Kidney (tissue), 14 donors: ENCODE measurements around the gene BTBD9. TPM values are rescaled to one million over a fixed set of nuclear protein-coding genes. Genes with fewer than 3 reads are reported as not detected.

Source experiments
- DNase-seq, 5 donors: peaks; one replicate each; pipeline ENCODE4 v3.0.0-alpha.2; 2013 to 2020
- FAIRE-seq: peaks from 2 replicates; lab custom pipeline; 2012; peaks lifted over from hg19 to GRCh38; lab: Jason Lieb, UNC
- H3K27ac ChIP-seq, 2 donors: one replicate each; pipeline ENCODE4 v1.7.0; 2013; ENCODE audit warnings: low read depth in 2 of 2, low read length in 2 of 2, inconsistent platforms in 1 of 2
- H3K27me3 ChIP-seq: one replicate; pipeline ENCODE4 v1.7.1; 2013; ENCODE audit warnings: low read length, inconsistent platforms; ENCODE audit not compliant: control insufficient read depth, insufficient read depth
- H3K36me3 ChIP-seq, 3 donors: one replicate each; pipeline versions ENCODE4 v1.7.0 to v1.7.1; 2013; ENCODE audit warnings: low read length in 3 of 3, control low read depth in 1 of 3, inconsistent platforms in 1 of 3; ENCODE audit not compliant: insufficient read depth in 3 of 3, control insufficient read depth in 2 of 3
- H3K4me1 ChIP-seq, 3 donors: one replicate each; pipeline versions ENCODE4 v1.7.0 to v1.7.1; 2013; ENCODE audit warnings: low read length in 3 of 3, inconsistent platforms in 1 of 3, low read depth in 1 of 3; ENCODE audit not compliant: control insufficient read depth in 2 of 3, insufficient read depth in 2 of 3
- H3K4me3 ChIP-seq, 3 donors: one replicate each; pipeline versions ENCODE4 v1.7.0 to v1.8.1; 2013; ENCODE audit warnings: low read length in 3 of 3, control low read depth in 1 of 3, inconsistent platforms in 1 of 3
- H3K9ac ChIP-seq, 3 donors: one replicate each; pipeline versions ENCODE4 v1.7.0 to v1.7.1; 2013; ENCODE audit warnings: low read length in 3 of 3, control low read depth in 1 of 3, inconsistent platforms in 1 of 3
- H3K9me3 ChIP-seq, 3 donors: one replicate each; pipeline versions ENCODE4 v1.7.0 to v1.7.1; 2013; ENCODE audit warnings: low read length in 3 of 3, control low read depth in 1 of 3, inconsistent platforms in 1 of 3; ENCODE audit not compliant: control insufficient read depth in 2 of 3, insufficient read depth in 1 of 3
- intact Hi-C: fragments of 100-400 bp; cut with DNase I; formaldehyde crosslinking; loops from one replicate; pipeline ENCODE4 v1.11.1; 2022
- polyA plus RNA-seq: library from polyadenylated mRNA; stranded (reverse); fragments of 350-450 nt; fragmentation: Illumina TruSeq; extraction: RNeasy Lipid Tissue Mini Kit (QIAGEN cat#74804); gene quantifications from one replicate; pipeline ENCODE4 v1.2.3, GENCODE V29; 2014; ENCODE audit warnings: low read depth, low replicate concordance; ENCODE audit not compliant: insufficient read depth
- total RNA-seq: library from RNA; stranded (reverse); fragmentation: NEBNext Ultra II Directional; extraction: Animal tissue kit (Norgen Biotek cat#: 25700); gene quantifications from one replicate; pipeline ENCODE4 v1.2.1, GENCODE V29; 2021
- TF ChIP-seq, protein P1 (sequence below): IDR thresholded peaks from 3 replicates; pipeline ENCODE4 v1.5.1; 2012; ENCODE audit warnings: mild to moderate bottlenecking, moderate library complexity, borderline replicate concordance; ENCODE audit not compliant: insufficient read depth; ENCODE audit errors: extremely low read depth
- donor health status: control.
- donor health status: control.
- donor health status: control.
- donor health status: control.
- donor health status: control.
- donor health status: DM: yes; HTN: yes; CAD: no.
- donor health status: Normal renal cell carcinoma (clear cell type).

BTBD9 gene
- total and polyA plus RNA-seq, 2 donors from 2014 or later = 4.2 to 29.9 TPM

DNA sequence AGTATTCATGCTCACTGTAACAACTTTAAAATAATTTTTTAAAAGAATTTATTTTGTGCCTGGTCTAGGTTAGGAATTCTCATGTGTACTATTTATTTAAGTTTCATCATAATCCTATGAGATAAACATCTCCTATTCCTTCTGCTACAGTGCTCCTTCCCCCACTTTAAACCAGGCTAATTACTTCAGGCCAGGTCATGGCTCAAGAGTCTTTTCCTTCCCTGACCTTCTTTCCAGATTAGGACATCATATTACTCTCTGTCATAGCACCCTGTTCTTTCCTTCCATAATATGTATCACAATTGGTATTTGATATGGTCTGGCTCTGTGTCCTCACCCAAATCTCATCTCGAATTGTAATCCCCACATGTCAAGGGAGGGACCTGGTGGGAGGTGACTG, 239.0 kb downstream of the BTBD9 start:
- no peak overlapping the region for H3K27ac ChIP-seq

DNA sequence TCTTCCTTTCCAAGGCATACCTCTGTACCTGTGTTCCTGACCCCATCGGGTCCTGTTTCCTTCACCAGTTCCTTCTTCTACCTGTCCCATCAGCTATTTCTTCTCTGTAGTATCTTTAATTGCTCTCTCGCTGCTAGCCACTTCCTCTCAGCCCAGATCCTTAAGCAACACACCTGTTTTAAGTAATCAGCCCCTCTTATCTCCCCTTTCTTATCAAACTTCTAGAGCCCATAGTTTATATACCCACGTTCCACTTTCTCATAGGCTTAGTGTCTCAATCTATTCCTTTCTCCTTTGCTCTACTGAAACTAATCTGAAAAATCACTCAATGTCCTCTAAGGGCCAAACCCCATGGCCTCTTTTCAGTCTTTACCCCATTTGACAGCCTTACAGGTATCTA, 239.6 kb downstream of the BTBD9 start:
- no peak overlapping the region for H3K4me3 ChIP-seq
- intact Hi-C loops = no loop called here
- no peak overlapping the region for H3K27ac ChIP-seq
- peaks cover 0 to 7% (median 6%) of the 10 kb centered on the region in 3 donors for H3K4me1 ChIP-seq
- H3K9me3 ChIP-seq = no peaks in the 10 kb centered on the region
- no peaks in the 10 kb centered on the region for H3K36me3 ChIP-seq
- DNase-seq = no peak
- TF ChIP-seq, protein P1, sequence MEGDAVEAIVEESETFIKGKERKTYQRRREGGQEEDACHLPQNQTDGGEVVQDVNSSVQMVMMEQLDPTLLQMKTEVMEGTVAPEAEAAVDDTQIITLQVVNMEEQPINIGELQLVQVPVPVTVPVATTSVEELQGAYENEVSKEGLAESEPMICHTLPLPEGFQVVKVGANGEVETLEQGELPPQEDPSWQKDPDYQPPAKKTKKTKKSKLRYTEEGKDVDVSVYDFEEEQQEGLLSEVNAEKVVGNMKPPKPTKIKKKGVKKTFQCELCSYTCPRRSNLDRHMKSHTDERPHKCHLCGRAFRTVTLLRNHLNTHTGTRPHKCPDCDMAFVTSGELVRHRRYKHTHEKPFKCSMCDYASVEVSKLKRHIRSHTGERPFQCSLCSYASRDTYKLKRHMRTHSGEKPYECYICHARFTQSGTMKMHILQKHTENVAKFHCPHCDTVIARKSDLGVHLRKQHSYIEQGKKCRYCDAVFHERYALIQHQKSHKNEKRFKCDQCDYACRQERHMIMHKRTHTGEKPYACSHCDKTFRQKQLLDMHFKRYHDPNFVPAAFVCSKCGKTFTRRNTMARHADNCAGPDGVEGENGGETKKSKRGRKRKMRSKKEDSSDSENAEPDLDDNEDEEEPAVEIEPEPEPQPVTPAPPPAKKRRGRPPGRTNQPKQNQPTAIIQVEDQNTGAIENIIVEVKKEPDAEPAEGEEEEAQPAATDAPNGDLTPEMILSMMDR = no peak
- FAIRE-seq = no peak
- H3K27me3 ChIP-seq = no peaks in the 10 kb centered on the region
- no peak overlapping the region for H3K9ac ChIP-seq

More for the DNA sequence above, 239.0 kb downstream of the BTBD9 start:
- peaks cover 0 to 7% (median 6%) of the 10 kb centered on the region in 3 donors for H3K4me1 ChIP-seq
- no peak overlapping the region for H3K9ac ChIP-seq
- no peaks in the 10 kb centered on the region for H3K9me3 ChIP-seq
- intact Hi-C loops = no loop called here
- DNase-seq (no peak), FAIRE-seq (no peak)
- no peaks in the 10 kb centered on the region for H3K27me3 ChIP-seq
- H3K36me3 ChIP-seq = no peaks in the 10 kb centered on the region
- TF ChIP-seq, protein P1 = no peak
- no peak overlapping the region for H3K4me3 ChIP-seq

DNA sequence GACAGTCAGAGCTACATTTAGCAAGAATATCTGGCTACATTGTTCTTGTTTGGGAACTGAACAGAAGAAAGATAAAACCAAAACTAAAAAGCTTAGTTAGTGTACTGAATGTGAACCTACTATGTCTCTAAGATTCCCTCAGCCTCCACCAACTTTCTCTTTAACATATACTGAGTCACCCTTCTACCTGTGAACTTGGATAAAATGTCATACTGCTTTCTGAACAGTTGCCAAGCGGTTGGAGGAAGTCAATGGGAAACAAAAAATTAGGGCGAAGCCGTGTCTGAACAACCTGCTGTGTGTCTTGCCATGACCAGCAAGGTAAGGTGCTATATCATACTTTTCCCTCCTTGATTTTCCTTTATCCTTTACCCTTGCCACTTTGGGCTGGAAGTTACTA, 243.5 kb downstream of the BTBD9 start:
- no peak overlapping the region for H3K4me3 ChIP-seq
- H3K9me3 ChIP-seq = no peaks in the 10 kb centered on the region
- H3K27me3 ChIP-seq = no peaks in the 10 kb centered on the region
- H3K27ac ChIP-seq = no peak overlapping the region
- FAIRE-seq (no peak), DNase-seq (no peak)
- intact Hi-C loops = no loop called here
- no peaks in the 10 kb centered on the region for H3K4me1 ChIP-seq
- H3K9ac ChIP-seq = no peak overlapping the region
- no peaks in the 10 kb centered on the region for H3K36me3 ChIP-seq
- TF ChIP-seq, protein P1 = no peak

DNA sequence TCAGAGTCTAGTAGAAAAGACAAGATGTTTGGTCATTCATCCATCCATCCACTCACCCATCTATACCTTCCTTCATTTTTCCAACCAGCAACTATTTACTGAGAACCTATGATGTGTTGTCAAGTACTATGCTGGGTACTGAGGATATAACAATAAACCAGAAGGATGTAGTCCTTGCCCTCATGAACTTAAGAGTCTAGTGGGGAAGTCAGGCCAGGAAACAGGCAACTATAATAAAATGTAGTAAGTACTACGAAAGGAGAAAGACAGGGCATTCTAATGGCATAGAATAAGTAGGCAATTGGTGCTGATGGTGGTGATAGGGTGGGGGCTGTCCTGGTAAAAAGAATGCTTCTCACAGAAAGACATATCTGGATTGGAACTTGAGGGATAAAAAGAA, 245.7 kb downstream of the BTBD9 start:
- intact Hi-C loops = no loop called here
- FAIRE-seq = no peak

More for the DNA sequence above, 245.7 kb downstream of the BTBD9 start:
- H3K9me3 ChIP-seq = no peaks in the 10 kb centered on the region
- H3K4me3 ChIP-seq = no peak overlapping the region
- DNase-seq = no peak
- H3K36me3 ChIP-seq = no peaks in the 10 kb centered on the region
- H3K27ac ChIP-seq = no peak overlapping the region
- no peaks in the 10 kb centered on the region for H3K27me3 ChIP-seq
- TF ChIP-seq, protein P1 = no peak
- no peaks in the 10 kb centered on the region for H3K4me1 ChIP-seq
- H3K9ac ChIP-seq = no peak overlapping the region
